Activated CD8-positive, alpha-beta memory T cell treated with anti-CD3 and anti-CD28 coated beads for 24 hours (primary cell): ENCODE measurements around the gene POLR2B.
A peak's percentile ranks its signal among the peaks of the same experiment; 100 is the strongest.

ENCODE experiments used
- DNase-seq: peaks from one replicate; pipeline ENCODE4 v3.0.0-alpha.2; 2020

POLR2B gene

DNA sequence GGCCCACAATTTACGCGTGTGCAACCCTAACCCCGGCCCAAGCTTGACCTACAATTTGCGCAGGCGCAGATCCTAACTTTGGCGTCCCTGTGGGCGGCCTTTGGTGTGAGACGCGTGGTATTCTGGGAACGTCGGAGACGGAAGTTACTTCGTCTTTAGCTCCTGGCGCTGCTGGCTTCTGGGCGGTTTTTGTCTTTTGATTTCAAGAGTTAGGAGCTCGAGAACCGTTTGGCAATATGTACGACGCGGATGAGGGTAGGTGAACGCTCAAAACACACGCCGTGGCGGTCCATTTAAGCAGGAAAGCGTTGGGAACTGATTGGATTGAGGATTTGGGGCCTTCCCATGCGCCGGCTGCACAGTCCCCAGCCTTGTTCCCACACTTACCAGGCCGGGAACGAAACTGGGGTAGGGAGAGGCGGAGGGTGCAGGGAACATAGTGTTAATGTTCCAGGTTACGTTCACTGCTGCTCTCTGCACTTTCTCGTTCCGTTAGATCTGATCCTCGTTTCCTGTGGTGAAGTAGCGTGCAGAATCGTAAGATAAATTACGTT is at the start of gene POLR2B:
TSS of gene POLR2B (plus strand) at position 147 of the 554 bp plus-strand sequence. CDS start at position 237, 90 bp downstream.
- DNase-seq = peak; percentile 93

DNA sequence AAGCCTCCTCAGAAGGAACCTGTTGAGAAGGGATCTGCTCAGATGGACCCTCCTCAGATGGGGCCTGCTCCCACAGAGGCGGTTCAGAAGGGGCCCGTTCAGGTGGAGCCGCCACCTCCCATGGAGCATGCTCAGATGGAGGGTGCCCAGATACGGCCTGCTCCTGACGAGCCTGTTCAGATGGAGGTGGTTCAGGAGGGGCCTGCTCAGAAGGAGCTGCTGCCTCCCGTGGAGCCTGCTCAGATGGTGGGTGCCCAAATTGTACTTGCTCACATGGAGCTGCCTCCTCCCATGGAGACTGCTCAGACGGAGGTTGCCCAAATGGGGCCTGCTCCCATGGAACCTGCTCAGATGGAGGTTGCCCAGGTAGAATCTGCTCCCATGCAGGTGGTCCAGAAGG is 48.1 kb upstream of the POLR2B start:
- DNase-seq = peak; percentile 32

DNA sequence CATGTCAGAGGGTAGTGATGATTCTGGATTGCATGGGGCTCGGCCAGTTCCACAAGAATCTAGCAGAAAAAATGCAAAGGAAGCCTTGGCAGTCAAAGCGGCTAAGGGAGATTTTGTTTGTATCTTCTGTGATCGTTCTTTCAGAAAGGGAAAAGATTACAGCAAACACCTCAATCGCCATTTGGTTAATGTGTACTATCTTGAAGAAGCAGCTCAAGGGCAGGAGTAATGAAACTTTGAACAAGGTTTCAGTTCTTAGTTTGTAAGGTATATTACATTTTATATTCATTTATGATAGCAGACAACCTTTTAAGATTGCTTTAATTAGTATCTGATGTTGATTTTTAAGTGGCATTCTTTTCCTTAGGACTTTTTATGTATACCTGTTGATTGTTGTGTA is 46.8 kb upstream of the POLR2B start:
- no peak for DNase-seq

DNA sequence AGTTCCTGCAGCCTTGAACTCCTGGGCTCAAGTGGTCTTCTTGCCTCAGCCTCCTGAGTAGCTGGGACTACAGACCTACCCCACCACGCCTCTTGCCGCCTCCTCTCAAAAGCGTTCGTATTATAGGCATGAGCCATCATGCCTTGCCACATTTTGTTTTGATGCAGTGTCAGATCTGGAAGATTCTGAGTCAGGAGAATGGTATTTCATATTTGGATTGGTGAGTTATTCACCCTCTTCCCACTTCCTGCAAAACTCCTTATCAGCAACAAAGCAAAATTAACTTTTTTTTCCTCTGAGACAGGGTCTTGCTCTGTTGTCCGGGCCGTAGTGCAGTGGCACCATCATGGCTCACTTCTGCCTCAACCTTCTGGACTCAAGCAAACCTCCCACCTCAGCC is 41.4 kb upstream of the POLR2B start:
- peak; percentile 19 for DNase-seq

DNA sequence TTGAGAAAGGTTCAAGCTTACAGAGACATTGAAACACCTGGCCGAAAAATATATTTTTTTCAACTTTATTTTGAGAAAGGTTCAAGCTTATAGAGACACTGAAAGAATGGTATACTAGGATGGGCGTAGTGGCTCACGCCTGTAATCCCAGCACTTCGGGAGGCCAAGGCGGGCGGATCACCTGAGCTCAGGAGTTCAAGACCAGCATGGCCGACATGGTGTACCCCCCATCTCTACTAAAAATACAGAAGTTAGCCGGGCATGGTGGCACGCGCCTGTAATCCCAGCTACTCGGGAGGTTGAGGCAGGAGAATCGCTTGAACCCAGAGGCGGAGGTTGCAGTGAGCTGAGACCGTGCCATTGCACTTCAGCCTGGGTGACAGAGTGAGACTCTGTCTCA is 38.9 kb upstream of the POLR2B start:
- peak; percentile 24 for DNase-seq

DNA sequence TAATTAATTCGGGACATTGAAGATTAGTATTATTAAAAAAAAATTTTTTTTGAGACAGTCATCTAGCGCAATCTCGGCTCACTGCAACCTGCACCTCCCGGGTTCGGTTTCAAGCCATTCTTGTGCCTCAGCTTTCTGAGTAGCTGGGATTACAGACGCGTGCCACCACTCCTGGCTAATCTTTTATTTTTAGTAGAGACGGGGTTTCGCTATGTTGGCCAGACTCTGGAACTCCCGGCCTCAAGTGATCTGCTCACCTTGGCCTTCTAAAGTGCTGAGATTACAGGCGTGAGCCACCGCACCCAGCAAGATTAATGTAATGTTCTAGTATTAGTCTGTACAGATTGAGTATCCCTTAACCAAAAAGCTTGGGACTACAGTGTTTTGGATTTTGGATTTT is 38.3 kb upstream of the POLR2B start:
- DNase-seq = no peak

DNA sequence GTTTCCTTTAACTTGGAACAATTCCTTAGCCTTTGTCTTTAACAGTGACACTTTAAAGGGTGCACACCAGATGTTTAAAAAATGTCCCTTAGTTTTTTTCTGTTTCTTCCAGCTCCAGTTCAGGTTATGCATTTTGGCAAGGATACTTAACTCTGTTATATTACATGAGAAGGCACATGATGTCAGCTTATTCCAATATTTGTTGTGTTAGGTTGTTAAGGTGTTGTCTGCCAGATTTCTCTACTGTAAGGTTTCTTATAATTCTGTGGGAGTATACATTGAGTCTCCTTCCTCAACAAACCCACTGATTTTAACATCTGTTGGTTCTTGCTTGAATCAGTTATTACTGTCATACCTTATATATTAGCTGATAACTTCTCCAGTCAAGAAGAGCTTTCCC is 37.7 kb upstream of the POLR2B start:
- no peak for DNase-seq

DNA sequence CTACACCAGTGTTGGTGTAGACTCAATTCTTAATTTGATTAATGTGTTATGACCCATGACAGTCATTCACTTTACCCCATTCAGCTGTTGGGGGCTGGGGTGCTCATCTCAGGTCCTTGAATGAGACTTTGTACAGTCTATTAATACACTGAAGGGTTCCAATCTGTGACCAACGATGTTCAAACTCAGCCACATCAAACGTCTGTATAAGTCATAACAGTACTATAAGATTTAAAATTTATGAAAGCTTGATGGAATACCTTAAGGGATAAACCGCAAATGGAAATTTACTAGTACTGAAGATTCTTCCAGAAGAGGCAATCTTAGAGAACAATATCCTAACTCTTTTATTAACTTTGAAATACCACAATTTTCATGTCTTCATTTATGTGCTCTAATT is 37.3 kb upstream of the POLR2B start:
- no peak for DNase-seq

DNA sequence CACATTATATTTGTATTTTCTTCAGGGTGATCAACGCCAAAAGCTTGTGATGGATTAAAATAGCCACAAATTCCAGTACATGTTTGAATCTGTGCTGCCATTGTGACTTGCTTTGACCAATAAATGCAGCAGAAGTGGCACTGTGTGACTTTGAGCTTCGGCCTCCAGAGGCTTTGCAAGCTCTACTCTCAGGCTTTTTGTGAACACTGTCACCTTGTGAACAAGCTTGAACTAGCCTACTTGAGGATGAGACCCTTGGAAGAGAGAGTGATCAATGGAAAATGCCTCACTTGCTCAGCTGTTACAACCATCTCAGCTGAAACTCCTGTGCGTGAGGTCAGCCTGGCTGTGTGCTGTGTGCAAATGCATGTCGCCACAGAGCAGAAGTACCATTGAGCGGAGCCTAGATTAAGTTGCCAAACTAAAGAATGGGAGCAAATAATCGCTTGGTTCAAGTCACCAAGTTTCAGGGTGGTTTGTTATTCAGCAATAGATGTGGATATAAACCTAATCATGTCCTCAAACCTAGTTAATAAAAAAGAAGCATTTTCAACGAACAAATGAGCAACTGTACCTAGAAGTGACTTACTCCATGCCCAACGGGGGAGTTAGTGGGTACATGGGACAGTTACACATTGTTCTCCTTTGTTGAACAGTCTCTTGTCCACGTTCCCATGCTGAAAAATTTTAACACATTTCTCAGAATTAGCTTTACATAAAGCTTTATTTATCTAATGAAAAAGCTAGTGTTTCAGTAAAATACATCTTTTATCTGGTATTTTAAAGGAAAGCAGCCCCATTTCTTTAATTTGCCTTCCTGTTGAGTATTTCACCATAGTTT is 24.8 kb upstream of the POLR2B start:
- DNase-seq = no peak

DNA sequence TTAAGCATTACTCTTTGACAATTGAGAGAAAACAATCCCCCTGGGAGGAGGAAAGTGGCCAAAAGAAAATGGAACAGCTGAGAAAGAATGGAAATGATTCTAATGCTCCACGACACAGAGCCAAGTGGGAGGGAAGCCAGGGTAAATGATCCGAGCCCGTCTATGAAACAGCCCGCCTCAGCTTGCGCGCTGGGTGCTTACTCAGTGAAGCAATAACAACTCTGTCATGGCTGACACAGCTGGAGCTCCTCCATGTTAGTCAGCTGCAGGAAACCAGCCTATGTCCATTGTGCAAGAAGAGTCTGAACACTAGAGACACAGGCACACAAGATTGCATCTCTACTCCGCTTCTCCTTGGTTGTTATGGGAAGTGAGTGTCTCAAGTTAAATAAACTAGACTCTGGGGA is 20.6 kb upstream of the POLR2B start:
- DNase-seq = no peak

DNA sequence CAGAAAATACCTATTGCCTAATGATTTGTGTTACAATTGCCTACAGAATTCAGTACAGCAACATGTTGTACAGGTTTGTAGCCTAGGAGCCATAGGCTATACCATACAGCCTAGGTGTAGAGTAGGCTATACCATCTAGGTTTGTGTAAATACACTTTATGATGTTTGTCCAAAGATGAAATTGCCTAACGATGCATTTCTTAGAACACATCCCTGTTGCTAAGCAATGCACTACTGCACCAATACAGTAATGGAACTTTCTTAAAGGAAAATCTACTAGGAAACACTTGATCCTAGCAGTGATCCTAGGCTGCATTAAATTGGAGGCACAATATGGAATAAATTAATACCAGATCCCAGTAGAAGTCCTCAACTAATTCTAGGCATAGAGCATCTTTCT is 19.6 kb upstream of the POLR2B start:
- DNase-seq = no peak

DNA sequence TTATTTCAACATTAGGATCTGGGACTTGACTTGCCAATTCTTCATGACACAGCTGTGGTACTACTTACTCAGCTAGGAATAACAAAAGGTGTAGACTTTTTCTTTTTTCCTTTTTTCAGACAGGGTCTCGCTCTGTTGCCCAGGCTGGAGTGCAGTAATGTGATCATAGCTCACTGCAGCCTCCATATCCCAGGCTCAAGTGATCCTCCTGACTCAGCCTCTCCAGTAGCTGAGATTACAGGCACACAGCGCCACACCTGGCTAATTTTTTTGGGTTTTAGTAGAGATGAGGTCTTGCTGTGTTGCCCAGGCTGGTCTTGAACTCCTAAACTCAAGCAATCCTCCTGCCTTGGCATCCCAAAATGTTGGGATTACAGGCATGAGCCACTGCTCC is 17.6 kb upstream of the POLR2B start:
- DNase-seq = no peak

DNA sequence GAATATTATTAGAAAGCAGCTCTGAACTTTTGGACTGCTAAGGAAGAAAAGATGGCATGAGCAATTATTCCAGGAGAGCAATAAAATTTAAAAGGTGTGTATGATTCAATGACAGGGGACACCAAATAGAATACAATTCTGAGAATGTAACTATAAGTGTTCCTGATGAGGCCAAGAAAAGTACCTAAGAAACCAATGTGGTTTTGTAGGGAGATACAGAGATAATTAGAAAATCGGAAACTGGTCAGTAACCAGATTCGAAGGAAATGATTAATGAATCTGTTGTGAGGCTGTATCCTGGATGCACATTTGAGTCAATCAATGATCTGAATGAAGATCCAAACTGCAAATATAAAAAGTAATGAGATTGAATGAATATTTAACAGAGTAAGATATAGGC is 7.3 kb upstream of the POLR2B start:
- DNase-seq = no peak

DNA sequence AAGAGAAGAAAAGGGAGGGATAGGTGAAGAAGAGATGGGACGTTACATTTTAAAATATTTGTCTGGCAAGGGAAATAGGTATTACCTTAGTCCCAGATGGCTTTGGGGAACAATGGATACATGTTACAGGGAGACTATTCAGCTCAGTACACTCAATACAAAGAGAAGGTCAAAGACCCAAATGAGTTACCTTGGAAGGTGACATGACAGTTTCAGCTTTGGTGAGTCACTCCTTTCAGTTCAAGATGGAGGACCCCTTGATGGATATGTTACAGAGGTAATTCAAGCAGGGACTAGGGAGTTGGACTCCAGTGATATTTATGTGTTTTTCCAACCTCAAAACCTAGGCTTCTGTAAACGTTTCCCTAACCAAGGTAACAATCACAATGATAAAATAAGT is 6.3 kb upstream of the POLR2B start:
- DNase-seq = no peak

DNA sequence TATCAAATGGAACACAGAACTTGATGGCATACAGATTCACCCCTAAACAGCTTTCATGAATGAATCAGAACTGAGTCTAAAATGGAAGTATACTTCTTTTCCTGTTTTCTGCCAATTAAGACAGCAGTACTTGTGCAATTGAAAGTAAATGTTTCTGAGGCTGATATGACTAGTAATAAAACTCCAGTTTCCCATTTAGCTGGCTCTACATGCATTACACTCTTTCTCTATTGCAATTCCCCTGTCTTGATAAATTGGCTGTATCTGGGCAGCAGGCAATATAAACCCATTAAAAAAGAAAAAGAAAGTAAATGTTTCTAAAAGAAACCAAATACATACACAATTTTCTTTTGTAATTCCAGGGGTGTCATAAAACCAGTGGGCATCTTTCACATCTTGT is 5.9 kb upstream of the POLR2B start:
- DNase-seq = no peak

DNA sequence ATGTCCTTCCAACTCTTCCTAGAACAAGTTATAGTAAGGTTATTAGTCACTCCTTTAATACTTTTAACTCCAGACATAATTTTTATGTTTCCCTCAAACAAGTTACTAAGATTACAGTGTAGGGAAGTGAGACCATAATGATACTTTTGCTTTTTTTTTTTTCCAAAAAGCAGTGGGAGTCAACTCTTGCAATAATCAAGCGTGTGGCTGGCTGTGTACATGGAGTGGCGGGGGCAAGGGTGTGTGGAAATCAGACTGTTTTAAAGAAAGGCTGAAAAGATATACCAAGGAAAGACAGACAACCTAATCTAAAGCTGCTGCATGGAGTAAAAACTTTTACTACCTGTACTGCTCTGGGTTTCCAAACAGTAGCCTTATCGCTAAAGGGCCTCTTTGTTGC is 5.4 kb upstream of the POLR2B start:
- DNase-seq = no peak

DNA sequence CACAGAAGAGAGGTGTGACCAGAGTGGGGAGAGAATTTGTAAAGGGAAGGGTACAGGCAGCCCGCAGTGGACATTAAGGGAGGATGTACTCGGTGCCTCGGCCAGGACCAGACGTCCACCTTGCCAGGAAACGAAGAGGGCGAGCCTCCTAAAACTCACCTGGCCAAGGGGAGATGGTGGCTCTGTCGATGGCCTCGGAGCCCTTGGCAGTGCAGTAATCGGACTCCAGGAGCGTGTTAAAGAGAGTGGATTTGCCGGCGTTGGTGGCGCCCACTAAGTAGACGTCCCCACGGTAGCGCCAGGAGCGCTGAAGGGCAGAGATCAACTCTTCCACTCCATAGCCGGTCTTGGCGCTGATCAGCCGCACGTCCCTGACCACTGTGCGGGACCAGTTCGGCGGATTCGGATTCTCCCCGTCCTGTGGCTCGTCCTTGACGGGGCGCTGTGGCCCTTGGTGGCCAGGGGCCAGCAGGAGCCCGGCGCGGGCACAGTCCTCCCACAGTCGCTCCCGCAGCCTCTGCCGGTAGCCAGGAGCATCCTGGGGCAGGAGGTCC is 2.3 kb upstream of the POLR2B start:
- DNase-seq = no peak

DNA sequence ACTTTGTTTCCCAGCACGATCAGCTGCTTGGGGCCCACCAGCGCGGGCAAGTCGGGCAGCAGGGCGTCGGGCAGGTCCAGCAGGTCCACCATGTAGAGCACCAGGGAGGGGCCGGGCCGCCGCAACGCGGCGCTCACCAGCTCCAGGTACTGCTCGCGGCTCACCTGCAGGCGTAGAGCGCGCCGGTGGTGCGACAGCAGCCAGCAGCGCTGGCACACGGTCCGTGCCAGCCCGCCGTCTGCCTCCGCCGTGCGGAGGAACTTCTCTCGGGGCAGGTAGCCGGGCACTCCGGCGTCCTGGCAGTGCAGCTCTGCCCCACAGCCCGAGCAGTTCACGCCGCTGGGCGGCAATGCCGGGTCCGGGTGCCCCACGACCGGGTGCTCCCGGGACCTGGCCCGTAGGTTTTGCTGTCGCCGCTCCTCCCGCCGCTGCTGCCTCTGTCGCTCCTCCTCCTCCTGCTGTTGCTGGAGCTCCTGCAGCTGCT is 1.8 kb upstream of the POLR2B start:
- no peak for DNase-seq

DNA sequence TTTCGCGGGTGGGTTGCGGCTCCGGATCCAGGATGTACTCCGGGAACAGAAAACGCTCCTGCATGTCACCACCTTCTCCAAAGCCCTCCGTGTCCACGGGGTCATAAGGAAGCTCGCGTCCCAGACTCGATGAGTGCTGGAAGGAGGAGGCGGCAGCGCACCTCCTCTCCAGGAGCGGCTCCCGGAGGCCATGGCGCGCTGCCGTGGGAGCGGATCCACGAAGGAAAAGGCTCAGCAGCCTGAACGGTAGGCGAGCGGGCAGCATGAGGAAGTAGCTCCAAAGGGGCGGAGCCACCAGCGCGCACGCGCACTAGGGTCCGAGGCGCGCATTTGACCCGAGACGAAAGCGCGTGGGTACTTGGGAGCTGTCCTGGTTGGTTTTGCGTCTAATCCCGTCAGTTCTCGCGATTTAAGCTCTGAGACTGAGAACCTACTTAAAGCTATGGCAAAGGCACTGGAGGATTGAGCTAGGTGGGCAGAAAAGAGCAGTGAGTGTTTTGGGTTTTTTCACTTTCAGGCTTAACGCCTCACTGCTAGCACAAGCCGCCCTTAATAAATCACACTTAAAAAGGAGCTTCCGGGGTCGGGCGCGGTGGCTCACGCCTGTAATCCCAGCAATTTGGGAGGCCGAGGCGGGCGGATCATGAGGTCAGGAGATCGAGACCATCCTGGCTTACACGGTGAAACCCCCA is 1.2 kb upstream of the POLR2B start, which contains the start of gene NOA1:
TSS of gene NOA1 (minus strand) at position 286 of the 692 bp plus-strand sequence. CDS start at position 265, 21 bp downstream.
- DNase-seq = peak; percentile 100

DNA sequence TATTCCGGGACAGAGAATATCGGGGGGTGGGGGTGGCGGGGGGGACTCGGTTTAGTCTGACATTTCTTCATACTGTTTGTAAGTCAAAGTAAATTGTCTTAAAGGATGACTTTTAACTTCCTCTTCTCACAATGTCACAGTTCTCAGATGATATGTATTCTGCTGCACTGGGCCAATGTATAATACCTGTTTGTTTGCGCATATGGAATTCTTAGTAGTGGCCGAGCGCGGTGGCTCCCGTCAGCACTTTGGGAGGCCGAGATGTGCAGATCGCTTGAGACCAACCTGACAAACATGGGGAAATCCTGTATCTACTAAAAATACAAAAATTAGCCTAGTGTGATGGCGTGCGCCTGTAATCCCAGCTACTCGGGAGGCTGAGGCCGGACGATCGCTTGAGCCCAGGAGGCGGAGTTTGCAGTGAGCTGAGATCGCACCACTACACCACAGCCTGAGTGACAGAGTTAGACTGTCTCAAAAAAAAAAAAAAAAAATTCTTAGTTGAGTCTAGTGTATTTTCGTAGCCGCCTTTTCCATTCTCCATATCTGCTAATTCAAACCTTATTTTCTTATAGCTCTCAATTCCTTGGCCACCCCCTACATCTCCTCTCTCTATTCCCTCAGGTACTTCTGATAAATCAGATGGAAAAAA is 851 bp downstream of the POLR2B start:
- peak; percentile 66 for DNase-seq

DNA sequence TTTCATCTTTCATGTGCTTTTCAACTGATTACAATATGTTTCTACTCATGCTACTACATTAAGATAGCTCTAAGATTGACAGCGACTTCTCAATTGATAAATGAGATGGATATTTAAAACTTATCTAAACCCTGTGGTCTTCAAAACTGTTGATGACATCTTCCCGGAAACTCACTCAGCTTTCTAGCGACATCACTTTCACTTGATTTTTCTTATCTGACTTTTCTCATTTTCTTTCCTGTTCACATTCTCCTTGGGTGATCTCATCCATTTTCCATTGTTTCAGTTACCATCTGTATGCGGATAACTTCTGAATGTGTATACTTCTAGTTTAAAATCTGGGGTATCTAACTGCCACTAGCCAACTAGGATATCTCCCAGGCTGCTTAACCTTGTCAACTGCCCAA is 3.1 kb downstream of the POLR2B start:
- DNase-seq = no peak

DNA sequence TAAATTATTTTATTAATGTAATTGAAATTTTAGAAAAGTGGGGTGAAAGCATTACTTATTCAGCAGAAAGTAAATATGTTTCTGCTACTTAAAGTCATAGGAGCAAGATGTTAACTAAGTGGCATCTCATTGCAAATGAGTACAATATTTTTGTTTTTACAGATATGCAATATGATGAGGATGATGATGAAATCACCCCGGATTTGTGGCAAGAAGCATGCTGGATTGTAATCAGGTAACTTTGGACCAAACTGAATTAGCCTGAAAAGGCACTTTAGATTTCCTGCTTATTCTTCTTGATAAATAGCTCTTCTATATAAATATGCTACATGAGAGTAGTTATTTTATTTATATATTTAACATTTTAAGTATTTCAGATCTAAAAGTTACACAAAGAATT is 7.5 kb downstream of the POLR2B start:
- DNase-seq = no peak

DNA sequence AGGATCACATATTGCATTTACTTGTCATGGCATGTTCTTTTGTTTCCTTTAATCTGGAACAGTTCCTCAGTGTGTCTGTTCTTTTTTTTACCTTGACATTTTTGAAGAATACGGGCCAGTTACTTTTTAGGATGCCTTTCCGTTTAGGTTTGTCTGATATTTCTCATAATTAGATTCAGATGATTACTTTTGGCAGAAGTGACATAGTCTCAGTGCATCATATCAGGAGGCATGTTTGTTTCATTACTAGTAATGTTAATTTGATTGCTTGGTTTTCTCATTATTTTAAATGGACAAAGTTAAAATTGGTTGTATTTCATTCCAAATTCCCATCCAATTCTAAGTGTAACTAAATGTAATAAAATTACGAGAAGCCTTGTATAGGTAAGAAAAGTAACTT is 8.3 kb downstream of the POLR2B start:
- DNase-seq = no peak
